A549 (cell line): ENCODE measurements around the gene ARL3. TPM values are rescaled to one million over a fixed set of nuclear protein-coding genes. Genes with fewer than 3 reads are reported as not detected.

Source experiments
- ATAC-seq, 2 experiments: fragments of 200-7000 bp in 1 of 2; fragments of >200 bp in 1 of 2; cut with Nextera tagmentation in 1 of 2; cut with Tn5 transposase in 1 of 2; 3 replicates each; pipeline versions ENCODE4 v1.8.0 to v1.9.1; 2018 to 2020; ENCODE audit warnings: mild to moderate bottlenecking in 1 of 2, moderate library complexity in 1 of 2
- CTCF ChIA-PET: fragments of 300-600 bp; sonication (Branson Sonifier 250); formaldehyde crosslinking; extraction: SDS; loops from one replicate; lab custom pipeline; 2021; ENCODE audit warnings: antibody characterized with exemption, inconsistent platforms; lab: Yijun Ruan, JAX
- POLR2A ChIA-PET: fragments of 350-600 bp; formaldehyde crosslinking; extraction: SDS; loops from one replicate; lab custom pipeline; 2021; ENCODE audit warnings: antibody characterized with exemption, inconsistent platforms; lab: Yijun Ruan, JAX
- DNase-seq, 2 experiments: peaks; one replicate each; pipeline versions ENCODE4 v3.0.0 to v3.0.0-alpha.2; 2011 to 2016; ENCODE audit warnings: low read depth in 1 of 2, low spot score in 1 of 2
- FAIRE-seq: peaks from 2 replicates; lab custom pipeline; 2011; peaks lifted over from hg19 to GRCh38; lab: Jason Lieb, UNC
- H3K27ac ChIP-seq, 2 experiments: fragments of >200 bp; sonication (Bioruptor Twin); formaldehyde crosslinking; 3 replicates each; pipeline ENCODE4 v1.5.1; 2016 to 2017
- H3K4me1 ChIP-seq: fragments of >200 bp; sonication (Bioruptor Twin); formaldehyde crosslinking; 3 replicates; pipeline ENCODE4 v1.6.1; 2016
- H3K4me2 ChIP-seq: fragments of >200 bp; sonication (Bioruptor Twin); formaldehyde crosslinking; 3 replicates; pipeline ENCODE4 v1.6.1; 2016
- H3K4me3 ChIP-seq: fragments of >200 bp; sonication (Bioruptor Twin); formaldehyde crosslinking; 3 replicates; pipeline ENCODE4 v1.5.1; 2016
- H3K9me3 ChIP-seq: fragments of >200 bp; sonication (Bioruptor Twin); formaldehyde crosslinking; 3 replicates; pipeline ENCODE4 v1.6.1; 2016
- CBX8 ChIP-seq: fragments of 200-600 bp; sonication (generic); IDR thresholded peaks from 2 replicates; pipeline ENCODE4 v1.6.1; 2016
- CEBPB ChIP-seq, 2 experiments: fragments of >200 bp in 1 of 2; sonication (Bioruptor Twin) in 1 of 2; formaldehyde crosslinking in 1 of 2; IDR thresholded peaks; 2 replicates each; pipeline ENCODE4 v1.6.1; 2012 to 2016
- CHD2 ChIP-seq: fragments of 150-350 bp; IDR thresholded peaks from 2 replicates; pipeline ENCODE4 v1.6.1; 2014; ENCODE audit warnings: low read length; ENCODE audit not compliant: partially characterized antibody
- ELK1 ChIP-seq: fragments of 150-350 bp; IDR thresholded peaks from 2 replicates; pipeline ENCODE4 v1.6.1; 2014; ENCODE audit warnings: low read depth, mild to moderate bottlenecking, low read length
- HOXB5 ChIP-seq: fragments of 250-450 bp; sonication (Bioruptor Pico); IDR thresholded peaks from 2 replicates; pipeline ENCODE4 v1.5.0; 2020; ENCODE audit warnings: mild to moderate bottlenecking, moderate library complexity
- JUN ChIP-seq, 2 experiments: fragments of >200 bp; sonication (Bioruptor Twin); formaldehyde crosslinking; IDR thresholded peaks; 2 replicates in 1 of 2; 3 replicates in 1 of 2; pipeline ENCODE4 v1.6.1; 2016 to 2017
- MAFK ChIP-seq: fragments of 450-650 bp; IDR thresholded peaks from 2 replicates; pipeline ENCODE4 v1.6.1; 2014; ENCODE audit not compliant: partially characterized antibody
- MAX ChIP-seq: IDR thresholded peaks from 2 replicates; pipeline ENCODE4 v1.6.1; 2012
- POLR2AphosphoS2 ChIP-seq: conservative IDR thresholded peaks from 2 replicates; pipeline ENCODE4 v1.6.1; 2012; ENCODE audit warnings: low read length, improper control_type of control experiment, inconsistent platforms
- RAD21 ChIP-seq, 2 experiments: fragments of >200 bp in 1 of 2; sonication (Bioruptor Twin) in 1 of 2; formaldehyde crosslinking in 1 of 2; IDR thresholded peaks in 1 of 2; conservative IDR thresholded peaks in 1 of 2; 2 replicates in 1 of 2; 3 replicates in 1 of 2; pipeline ENCODE4 v1.6.1; 2012 to 2018; ENCODE audit warnings: inconsistent platforms in 1 of 2
- RCOR1 ChIP-seq: fragments of 150-350 bp; IDR thresholded peaks from 2 replicates; pipeline ENCODE4 v1.6.1; 2014; ENCODE audit warnings: antibody characterized with exemption, low read length, low read depth
- REST ChIP-seq: fragments of 200-600 bp; sonication (generic); IDR thresholded peaks from 2 replicates; pipeline ENCODE4 v1.6.1; 2016; ENCODE audit warnings: antibody characterized with exemption, mild to moderate bottlenecking, moderate library complexity
- RNF2 ChIP-seq: fragments of 200-600 bp; sonication (generic); IDR thresholded peaks from 2 replicates; pipeline ENCODE4 v1.6.1; 2016; ENCODE audit warnings: low read depth, mild to moderate bottlenecking, antibody characterized with exemption, moderate library complexity, borderline replicate concordance
- SREBF2 ChIP-seq: fragments of 450-650 bp; IDR thresholded peaks from 2 replicates; pipeline ENCODE4 v1.6.1; 2014; ENCODE audit warnings: mild to moderate bottlenecking, moderate library complexity
- TFCP2L1 ChIP-seq: fragments of 250-450 bp; sonication (Bioruptor Pico); IDR thresholded peaks from 2 replicates; pipeline ENCODE4 v1.5.0; 2021; ENCODE audit warnings: mild to moderate bottlenecking
- ZFP36 ChIP-seq: fragments of 450-650 bp; IDR thresholded peaks from 2 replicates; pipeline ENCODE4 v1.6.1; 2014; ENCODE audit warnings: borderline replicate concordance; ENCODE audit not compliant: partially characterized antibody
- ZNF302 ChIP-seq: fragments of 250-450 bp; sonication (Bioruptor Pico); IDR thresholded peaks from 2 replicates; pipeline ENCODE4 v1.9.0; 2021; ENCODE audit warnings: inconsistent platforms, mild to moderate bottlenecking, moderate library complexity
- WGBS: methylation state at CpG from one replicate; pipeline ENCODE4 v1.1.6; 2017; ENCODE audit errors: missing lambda C conversion rate; 5-methylcytosine and 5-hydroxymethylcytosine counted together
- polyA plus RNA-seq, 4 experiments: library from polyadenylated mRNA; depleted of rRNA in 3 of 4; stranded (reverse); fragments of >200 nt; fragmentation: RNase III in 1 of 4; extraction: RNeasy Plus Mini Kit Qiagen cat#74134 plus additional on column Dnase treatment in 1 of 4; gene quantifications; 2 replicates in 3 of 4; 3 replicates in 1 of 4; pipeline ENCODE4 v1.2.3, GENCODE V29; 2011 to 2017
- TF ChIP-seq, protein P1 (sequence below): fragments of 250-450 bp; sonication (Bioruptor Pico); IDR thresholded peaks from 2 replicates; pipeline ENCODE4 v1.5.0; 2020; ENCODE audit warnings: low read depth, mild to moderate bottlenecking, moderate library complexity

Gene ARL3
- polyA plus RNA-seq, 2 of the 4 experiments (the other 2 are of a cell fraction) = 20.2 to 21.3 TPM

DNA sequence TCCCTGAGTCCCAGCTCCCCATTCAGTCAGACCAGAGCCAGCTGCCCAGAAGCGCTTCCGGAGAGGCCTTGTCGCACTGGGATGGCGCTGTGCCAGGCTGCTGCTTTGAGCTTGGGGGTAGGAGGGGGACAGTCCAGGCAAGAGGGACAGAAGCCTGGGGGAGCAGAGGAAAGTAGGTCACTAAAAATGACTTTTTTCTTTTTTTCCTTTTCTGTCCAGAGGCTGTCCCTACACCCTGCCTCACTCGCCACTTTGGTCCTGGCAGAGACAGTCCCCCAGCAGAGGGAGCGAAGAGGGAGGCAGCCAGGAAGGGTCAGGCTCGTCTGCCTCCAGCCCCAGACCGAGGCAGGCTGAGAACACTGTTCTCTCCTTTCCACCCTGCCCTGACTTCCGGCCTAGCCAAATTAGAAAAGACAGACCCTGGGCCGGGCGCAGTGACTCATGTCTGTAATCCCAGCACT, 85.7 kb downstream of the ARL3 start:
- DNase-seq (no peak), ATAC-seq (peak in 1 of 2 experiments; percentile 17; a peak in 2 of 6 replicates)
- Histone ChIP-seq H3K27ac (peak overlapping the region; percentile 59 to 86; a peak in 5 of 6 replicates), H3K4me2 (peak overlapping the region; percentile 37; the same call in 1 of the 3 replicates)
- 91% methylated on average over 11 of the region's 11 CpGs for WGBS
- no peak for TF ChIP-seq RNF2
- TF ChIP-seq, protein P1, sequence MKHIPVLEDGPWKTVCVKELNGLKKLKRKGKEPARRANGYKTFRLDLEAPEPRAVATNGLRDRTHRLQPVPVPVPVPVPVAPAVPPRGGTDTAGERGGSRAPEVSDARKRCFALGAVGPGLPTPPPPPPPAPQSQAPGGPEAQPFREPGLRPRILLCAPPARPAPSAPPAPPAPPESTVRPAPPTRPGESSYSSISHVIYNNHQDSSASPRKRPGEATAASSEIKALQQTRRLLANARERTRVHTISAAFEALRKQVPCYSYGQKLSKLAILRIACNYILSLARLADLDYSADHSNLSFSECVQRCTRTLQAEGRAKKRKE = no peak
- no peak for TF ChIP-seq MAFK
- TF ChIP-seq ELK1 = no peak
- TF ChIP-seq, all 56 proteins: peak for 0
- FAIRE-seq = no peak
- Histone ChIP-seq H3K4me3 (no peak overlapping the region), H3K4me1 (peaks cover 36% of the 10 kb centered on the region), H3K9me3 (no peaks in the 10 kb centered on the region)
- ChIA-PET POLR2A (interaction anchor here (1.9 kb wide), 1 partner anchor 14 kb away, joined by 13 read pairs; no protein-coding TSS in a partner anchor), CTCF (interaction anchor here (0.9 to 4.2 kb wide), 5 partner anchors 14 to 150 kb away, joined by 3 to 14 read pairs (median 3); partner anchors contain the start of genes ACTR1A and TRIM8)

DNA sequence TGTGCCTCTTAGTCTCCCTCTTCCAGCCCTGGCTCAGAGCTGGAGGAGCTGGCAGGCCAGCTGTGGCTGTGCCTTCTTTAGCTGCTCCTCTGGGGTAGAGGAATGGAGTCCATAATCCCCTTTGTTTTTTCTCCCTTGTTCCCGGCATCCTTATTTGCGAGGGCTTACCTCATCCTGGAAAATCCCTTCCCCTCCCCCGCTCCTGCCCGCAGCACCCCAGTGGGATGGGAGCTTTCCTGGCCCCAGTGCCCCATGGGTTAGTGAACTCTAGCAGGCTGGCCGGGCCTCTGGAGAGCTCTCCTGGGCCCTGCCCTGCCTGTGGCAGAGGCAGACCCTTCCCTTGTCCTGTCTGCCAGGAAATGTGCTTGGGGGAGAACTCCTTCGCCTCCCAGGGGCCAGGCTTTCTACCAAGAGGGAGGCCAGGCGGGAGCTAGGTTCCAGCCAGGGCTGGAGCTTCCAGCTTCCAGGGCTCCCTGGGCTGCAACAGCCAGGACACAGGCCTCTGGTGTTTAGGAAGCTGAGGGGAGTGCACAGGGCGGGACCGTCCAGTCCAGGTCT, 86.4 kb downstream of the ARL3 start:
- ATAC-seq (peak; percentile 28 to 69; a peak in 4 of 6 replicates), DNase-seq (peak; percentile 37 to 71), FAIRE-seq (no peak)
- Histone ChIP-seq H3K9me3 (no peaks in the 10 kb centered on the region), H3K27ac (peak overlapping the region; percentile 59 to 86), H3K4me3 (no peak overlapping the region), H3K4me1 (peaks cover 30% of the 10 kb centered on the region), H3K4me2 (peak overlapping the region; percentile 37)
- ChIA-PET POLR2A (interaction anchor here (1.9 kb wide), 1 partner anchor 14 kb away, joined by 13 read pairs; no protein-coding TSS in a partner anchor), CTCF (interaction anchor here (0.9 to 2.0 kb wide), 4 partner anchors 27 to 149 kb away, joined by 3 to 8 read pairs (median 3); partner anchors contain the start of gene ACTR1A)
- TF ChIP-seq ELK1 (no peak), RCOR1 (no peak), CHD2 (no peak), HOXB5 (no peak), MAX (peak; percentile 33; the same call in 1 of the 2 replicates), CBX8 (no peak), RAD21 (conservative IDR thresholded peaks at IDR 0.05 in 1 of 2, IDR thresholded peaks at IDR 0.05 in 1 of 2) (no peak), JUN (IDR thresholded peaks at IDR 0.05) (no peak), REST (no peak), POLR2AphosphoS2 (no peak), CEBPB (IDR thresholded peaks at IDR 0.05) (peak in 1 of 2 experiments; percentile 51; a peak in 2 of 4 replicates), ZNF302 (no peak), TFCP2L1 (no peak), SREBF2 (no peak), ZFP36 (no peak)
- TF ChIP-seq, protein P1 = peak; percentile 59
- WGBS = 36% methylated on average over 7 of the region's 9 CpGs
